Measurements from ENCODE around the gene SPDYE8.
"Not testable (repeated sequence)": the region's sequence is repeated elsewhere in the genome, so short reads cannot be mapped to it uniquely, and the experiment has no call there.

Gene SPDYE8

GRCh38 chr7:73029666-73030065 lies at the start of gene SPDYE8:
Gene SPDYE8, minus strand, starts transcription at chr7:73029766. Its CDS starts 1,800 bp downstream, at chr7:73027966.
- POLR2A ChIA-PET; DNase-seq (ENCODE audit: low read depth, low spot score); H3K4me3 ChIP-seq (ENCODE audit: low read depth, low read length); CTCF ChIA-PET: not testable (repeated sequence)

GRCh38 chr7:73057811-73058210 lies 28.2 kb upstream of the SPDYE8 start, which contains the start of gene SPDYE11:
Gene SPDYE11, minus strand, starts transcription at chr7:73057911. Its CDS starts 1,800 bp downstream, at chr7:73056111.
- H3K4me3 ChIP-seq (ENCODE audit: low read depth, low read length); DNase-seq (ENCODE audit: low read depth, low spot score); CTCF ChIA-PET; POLR2A ChIA-PET: not testable (repeated sequence)

GRCh38 chr7:73006491-73006890 lies 23.1 kb downstream of the SPDYE8 start:
- POLR2A ChIA-PET; DNase-seq (ENCODE audit: low read depth, low spot score); CTCF ChIA-PET: not testable (repeated sequence)
- H3K4me3 ChIP-seq (ENCODE audit: low read depth, low read length): peak overlapping the region; percentile 49

GRCh38 chr7:73005693-73006447 lies 23.7 kb downstream of the SPDYE8 start:
- POLR2A ChIA-PET; DNase-seq (ENCODE audit: low read depth, low spot score); CTCF ChIA-PET: not testable (repeated sequence)

GRCh38 chr7:73005356-73005692 lies 24.2 kb downstream of the SPDYE8 start:
- DNase-seq (ENCODE audit: low read depth, low spot score); POLR2A ChIA-PET; CTCF ChIA-PET: not testable (repeated sequence)
- peak overlapping the region; percentile 65 for H3K4me3 ChIP-seq (ENCODE audit: low read depth, low read length)

More at GRCh38 chr7:73005693-73006447, 23.7 kb downstream of the SPDYE8 start:
- H3K4me3 ChIP-seq (ENCODE audit: low read depth, low read length): peak overlapping the region; percentile 65

- H3K4me3 ChIP-seq (ENCODE audit: low read depth, low read length); DNase-seq (ENCODE audit: low read depth, low spot score); CTCF ChIA-PET; POLR2A ChIA-PET: not testable (repeated sequence)
Observed at GRCh38 chr7:72997887-72998468, 31.6 kb downstream of the SPDYE8 start.

GRCh38 chr7:72997447-72997846 lies 32.1 kb downstream of the SPDYE8 start:
- POLR2A ChIA-PET; H3K4me3 ChIP-seq (ENCODE audit: low read depth, low read length); CTCF ChIA-PET; DNase-seq (ENCODE audit: low read depth, low spot score): not testable (repeated sequence)

- POLR2A ChIA-PET; DNase-seq (ENCODE audit: low read depth, low spot score); H3K4me3 ChIP-seq (ENCODE audit: low read depth, low read length); CTCF ChIA-PET: not testable (repeated sequence)
Observed at GRCh38 chr7:72995484-72995883, 34.1 kb downstream of the SPDYE8 start.

- POLR2A ChIA-PET; DNase-seq (ENCODE audit: low read depth, low spot score); CTCF ChIA-PET; H3K4me3 ChIP-seq (ENCODE audit: low read depth, low read length): not testable (repeated sequence)
Observed at GRCh38 chr7:72990146-72990913, 39.2 kb downstream of the SPDYE8 start.

- H3K4me3 ChIP-seq (ENCODE audit: low read depth, low read length); POLR2A ChIA-PET; DNase-seq (ENCODE audit: low read depth, low spot score); CTCF ChIA-PET: not testable (repeated sequence)
Observed at GRCh38 chr7:72982084-72982483, 47.5 kb downstream of the SPDYE8 start.

- CTCF ChIA-PET; H3K4me3 ChIP-seq (ENCODE audit: low read depth, low read length); POLR2A ChIA-PET; DNase-seq (ENCODE audit: low read depth, low spot score): not testable (repeated sequence)
Observed at GRCh38 chr7:72980382-72980781, 49.2 kb downstream of the SPDYE8 start.

GRCh38 chr7:72976434-72976833 lies 53.1 kb downstream of the SPDYE8 start:
- DNase-seq (ENCODE audit: low read depth, low spot score); POLR2A ChIA-PET; CTCF ChIA-PET: not testable (repeated sequence)

GRCh38 chr7:72975656-72976286 lies 53.8 kb downstream of the SPDYE8 start:
- H3K4me3 ChIP-seq (ENCODE audit: low read depth, low read length); DNase-seq (ENCODE audit: low read depth, low spot score); POLR2A ChIA-PET; CTCF ChIA-PET: not testable (repeated sequence)

More at GRCh38 chr7:72976434-72976833, 53.1 kb downstream of the SPDYE8 start:
- not testable (repeated sequence) for H3K4me3 ChIP-seq (ENCODE audit: low read depth, low read length)

- CTCF ChIA-PET; DNase-seq (ENCODE audit: low read depth, low spot score); H3K4me3 ChIP-seq (ENCODE audit: low read depth, low read length); POLR2A ChIA-PET: not testable (repeated sequence)
Observed at GRCh38 chr7:72974781-72975180, 54.8 kb downstream of the SPDYE8 start.

- DNase-seq (ENCODE audit: low read depth, low spot score); POLR2A ChIA-PET; CTCF ChIA-PET; H3K4me3 ChIP-seq (ENCODE audit: low read depth, low read length): not testable (repeated sequence)
Observed at GRCh38 chr7:72971505-72971904, 58.1 kb downstream of the SPDYE8 start.

Data from AG04449 (cell line).